C4-2B (cell line): ENCODE measurements around the gene MTHFR.

Experiments used
- ZFX ChIP-seq: fragments of 450-650 bp; IDR thresholded peaks from 2 replicates; pipeline ENCODE4 v1.6.1; 2017
- TF ChIP-seq, protein P1 (sequence below): fragments of 450-650 bp; conservative IDR thresholded peaks from 2 replicates; pipeline ENCODE4 v1.5.1; 2017; ENCODE audit warnings: mild to moderate bottlenecking

DNA sequence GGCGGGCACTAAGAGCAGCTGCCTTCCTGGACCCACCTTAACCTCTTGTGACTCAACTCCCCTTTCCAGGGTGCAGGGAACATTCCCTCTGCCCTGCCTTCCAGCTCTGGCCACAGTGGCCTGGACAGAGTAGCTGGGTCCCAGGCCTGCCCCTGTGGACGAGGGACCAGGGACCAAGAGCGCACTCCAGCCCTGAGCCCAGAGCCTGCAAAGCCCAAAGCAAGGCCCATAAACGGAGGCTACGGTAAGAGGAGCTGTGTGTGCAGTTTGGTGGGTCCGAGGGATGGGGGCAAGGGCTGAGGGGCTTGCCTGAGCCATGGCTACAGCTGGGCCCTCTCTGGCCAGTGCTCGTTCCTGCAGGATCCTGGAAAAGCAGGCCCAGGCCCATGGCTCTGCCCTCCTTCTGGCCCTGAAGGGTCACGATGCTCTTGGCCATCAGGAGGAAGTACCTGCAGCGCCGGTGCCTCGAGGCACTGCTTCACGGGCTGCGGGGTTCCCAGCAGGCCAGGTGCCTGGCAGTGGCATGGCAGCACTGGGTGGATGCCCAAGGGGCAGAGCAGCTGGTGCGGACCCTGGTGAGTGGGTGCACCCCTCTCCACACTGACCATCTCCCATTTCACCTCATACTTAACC is 17.8 kb downstream of the MTHFR start:
- TF ChIP-seq, protein P1, sequence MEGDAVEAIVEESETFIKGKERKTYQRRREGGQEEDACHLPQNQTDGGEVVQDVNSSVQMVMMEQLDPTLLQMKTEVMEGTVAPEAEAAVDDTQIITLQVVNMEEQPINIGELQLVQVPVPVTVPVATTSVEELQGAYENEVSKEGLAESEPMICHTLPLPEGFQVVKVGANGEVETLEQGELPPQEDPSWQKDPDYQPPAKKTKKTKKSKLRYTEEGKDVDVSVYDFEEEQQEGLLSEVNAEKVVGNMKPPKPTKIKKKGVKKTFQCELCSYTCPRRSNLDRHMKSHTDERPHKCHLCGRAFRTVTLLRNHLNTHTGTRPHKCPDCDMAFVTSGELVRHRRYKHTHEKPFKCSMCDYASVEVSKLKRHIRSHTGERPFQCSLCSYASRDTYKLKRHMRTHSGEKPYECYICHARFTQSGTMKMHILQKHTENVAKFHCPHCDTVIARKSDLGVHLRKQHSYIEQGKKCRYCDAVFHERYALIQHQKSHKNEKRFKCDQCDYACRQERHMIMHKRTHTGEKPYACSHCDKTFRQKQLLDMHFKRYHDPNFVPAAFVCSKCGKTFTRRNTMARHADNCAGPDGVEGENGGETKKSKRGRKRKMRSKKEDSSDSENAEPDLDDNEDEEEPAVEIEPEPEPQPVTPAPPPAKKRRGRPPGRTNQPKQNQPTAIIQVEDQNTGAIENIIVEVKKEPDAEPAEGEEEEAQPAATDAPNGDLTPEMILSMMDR = no peak
- TF ChIP-seq ZFX = no peak
